Astrocyte (in vitro differentiated cells and primary cell): ENCODE data around the gene CUL1.

Experiments used
- CTCF ChIP-seq: IDR thresholded peaks from 2 replicates; pipeline ENCODE4 v1.5.1; 2011; ENCODE audit warnings: low read depth, mild to moderate bottlenecking, inconsistent platforms, low read length, moderate library complexity; ENCODE audit not compliant: insufficient read depth
- EZH2 ChIP-seq: IDR thresholded peaks from 2 replicates; pipeline ENCODE4 v1.6.1; 2012; ENCODE audit warnings: mild to moderate bottlenecking, low read length, inconsistent platforms; ENCODE audit not compliant: insufficient read depth

GRCh38 chr7:148753224-148753623 lies 54.5 kb downstream of the CUL1 start:
- TF ChIP-seq CTCF (no peak), EZH2 (no peak)
